Neural progenitor cell (in vitro differentiated cells): Measurements from ENCODE around the gene ZDHHC14.

Source experiments
- EZH2 ChIP-seq: fragments of 200-600 bp; sonication (generic); IDR thresholded peaks from 2 replicates; pipeline ENCODE4 v1.6.1; 2017; ENCODE audit warnings: antibody characterized with exemption, mild to moderate bottlenecking, moderate library complexity
- TF ChIP-seq, protein P1 (sequence below): fragments of 200-600 bp; sonication (generic); IDR thresholded peaks from 2 replicates; pipeline ENCODE4 v1.5.1; 2017; ENCODE audit warnings: antibody characterized with exemption, mild to moderate bottlenecking

DNA sequence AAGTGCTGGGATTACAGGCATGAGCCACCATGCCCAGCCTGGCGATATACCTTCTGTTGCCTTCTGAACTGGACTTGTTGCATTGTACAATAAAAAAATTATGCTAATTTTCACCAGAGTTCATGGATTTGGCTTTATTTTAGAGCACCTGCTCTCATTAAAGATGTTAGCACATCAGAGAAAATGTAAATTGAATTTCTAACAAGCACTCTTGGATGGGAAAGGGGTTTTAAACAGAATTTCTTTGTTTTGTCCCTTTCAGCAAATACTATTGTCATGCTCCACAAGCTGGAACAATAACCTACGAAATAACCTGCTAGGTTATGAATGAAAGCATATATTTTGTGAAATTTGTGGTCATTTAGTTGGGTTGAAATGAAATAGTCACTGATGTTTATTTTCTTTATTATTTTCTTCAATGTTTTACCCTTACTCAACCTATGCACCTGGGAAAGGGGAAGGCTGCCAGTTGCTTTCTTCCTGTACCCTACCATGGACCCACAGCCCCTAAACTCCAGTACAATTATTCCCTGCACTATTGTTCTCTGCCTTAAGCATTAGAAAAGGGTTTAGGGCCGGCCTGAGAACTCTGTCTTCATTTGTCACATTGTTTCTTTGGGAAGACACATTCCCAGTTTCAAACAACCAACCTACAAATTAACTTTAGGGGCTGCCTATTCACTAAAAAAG, 22.2 kb downstream of the ZDHHC14 start:
- TF ChIP-seq EZH2: no peak
- TF ChIP-seq, protein P1, sequence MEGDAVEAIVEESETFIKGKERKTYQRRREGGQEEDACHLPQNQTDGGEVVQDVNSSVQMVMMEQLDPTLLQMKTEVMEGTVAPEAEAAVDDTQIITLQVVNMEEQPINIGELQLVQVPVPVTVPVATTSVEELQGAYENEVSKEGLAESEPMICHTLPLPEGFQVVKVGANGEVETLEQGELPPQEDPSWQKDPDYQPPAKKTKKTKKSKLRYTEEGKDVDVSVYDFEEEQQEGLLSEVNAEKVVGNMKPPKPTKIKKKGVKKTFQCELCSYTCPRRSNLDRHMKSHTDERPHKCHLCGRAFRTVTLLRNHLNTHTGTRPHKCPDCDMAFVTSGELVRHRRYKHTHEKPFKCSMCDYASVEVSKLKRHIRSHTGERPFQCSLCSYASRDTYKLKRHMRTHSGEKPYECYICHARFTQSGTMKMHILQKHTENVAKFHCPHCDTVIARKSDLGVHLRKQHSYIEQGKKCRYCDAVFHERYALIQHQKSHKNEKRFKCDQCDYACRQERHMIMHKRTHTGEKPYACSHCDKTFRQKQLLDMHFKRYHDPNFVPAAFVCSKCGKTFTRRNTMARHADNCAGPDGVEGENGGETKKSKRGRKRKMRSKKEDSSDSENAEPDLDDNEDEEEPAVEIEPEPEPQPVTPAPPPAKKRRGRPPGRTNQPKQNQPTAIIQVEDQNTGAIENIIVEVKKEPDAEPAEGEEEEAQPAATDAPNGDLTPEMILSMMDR: no peak
